Fibroblast of skin of back (primary cell): ENCODE measurements around the gene INHBC.
"Not testable (repeated sequence)": the region's sequence is repeated elsewhere in the genome, so short reads cannot be mapped to it uniquely, and the experiment has no call there.

Experiments used
- DNase-seq: peaks from one replicate; pipeline ENCODE4 v3.0.0-alpha.2; 2013

The INHBC gene

GRCh38 chr12:57487597-57488401 is 53.2 kb downstream of the INHBC start, which contains the start of gene MARS1:
Gene MARS1 (plus strand): TSS chr12:57488068. CDS start chr12:57488091, 23 bp downstream.
- peak; percentile 98 for DNase-seq

DNA sequence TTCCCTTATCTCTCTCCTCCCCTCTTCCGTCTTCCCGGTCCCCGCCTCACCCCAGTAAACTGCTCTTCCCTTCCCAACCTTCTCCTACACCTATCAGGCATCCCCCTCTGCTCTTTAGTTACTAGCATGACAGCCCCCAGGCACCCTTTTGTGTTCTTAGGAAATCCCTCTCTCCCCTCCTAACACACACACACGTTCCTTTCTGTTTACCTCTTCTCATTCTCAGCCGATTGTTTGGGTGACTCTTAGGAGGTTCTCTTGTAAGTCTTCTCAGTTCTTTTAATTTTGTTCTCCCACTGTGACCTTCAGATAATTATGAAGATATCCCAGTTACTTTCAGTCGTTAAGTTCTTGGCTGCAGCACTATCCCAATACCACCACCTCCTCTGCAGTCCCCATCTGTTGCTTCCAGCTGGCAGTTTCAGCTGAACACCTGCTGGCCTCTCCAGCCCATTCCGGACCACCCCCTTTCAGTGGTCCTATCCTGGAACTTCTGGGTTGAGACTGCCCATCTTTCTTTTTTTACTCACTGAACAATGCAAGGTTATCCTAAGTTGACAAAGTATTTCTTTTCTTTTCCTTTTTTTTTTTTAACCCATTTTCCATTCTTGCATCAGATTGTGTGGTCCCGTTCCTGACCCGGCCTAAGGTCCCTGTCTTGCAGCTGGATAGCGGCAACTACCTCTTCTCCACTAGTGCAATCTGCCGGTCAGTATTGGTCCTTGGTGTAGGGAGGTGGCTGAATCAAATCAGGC is 54.0 kb downstream of the INHBC start:
- no peak for DNase-seq

- no peak for DNase-seq
Measured at GRCh38 chr12:57489157-57489641, 54.6 kb downstream of the INHBC start.

DNA sequence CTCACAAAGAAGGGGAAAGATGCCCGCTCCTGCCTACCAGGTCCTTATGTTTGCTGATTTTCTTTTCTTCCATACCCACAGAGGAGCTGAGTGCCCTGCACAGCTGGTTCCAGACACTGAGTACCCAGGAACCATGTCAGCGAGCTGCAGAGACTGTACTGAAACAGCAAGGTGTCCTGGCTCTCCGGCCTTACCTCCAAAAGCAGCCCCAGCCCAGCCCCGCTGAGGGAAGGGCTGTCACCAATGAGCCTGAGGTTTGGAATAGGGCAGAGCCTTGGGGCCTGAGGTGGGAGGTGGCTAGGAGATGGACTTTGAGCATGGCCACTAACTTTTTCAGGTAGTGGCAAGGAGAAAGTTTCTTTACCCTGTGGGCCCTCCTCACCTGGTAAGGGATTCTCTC is 55.5 kb downstream of the INHBC start:
- no peak for DNase-seq

DNA sequence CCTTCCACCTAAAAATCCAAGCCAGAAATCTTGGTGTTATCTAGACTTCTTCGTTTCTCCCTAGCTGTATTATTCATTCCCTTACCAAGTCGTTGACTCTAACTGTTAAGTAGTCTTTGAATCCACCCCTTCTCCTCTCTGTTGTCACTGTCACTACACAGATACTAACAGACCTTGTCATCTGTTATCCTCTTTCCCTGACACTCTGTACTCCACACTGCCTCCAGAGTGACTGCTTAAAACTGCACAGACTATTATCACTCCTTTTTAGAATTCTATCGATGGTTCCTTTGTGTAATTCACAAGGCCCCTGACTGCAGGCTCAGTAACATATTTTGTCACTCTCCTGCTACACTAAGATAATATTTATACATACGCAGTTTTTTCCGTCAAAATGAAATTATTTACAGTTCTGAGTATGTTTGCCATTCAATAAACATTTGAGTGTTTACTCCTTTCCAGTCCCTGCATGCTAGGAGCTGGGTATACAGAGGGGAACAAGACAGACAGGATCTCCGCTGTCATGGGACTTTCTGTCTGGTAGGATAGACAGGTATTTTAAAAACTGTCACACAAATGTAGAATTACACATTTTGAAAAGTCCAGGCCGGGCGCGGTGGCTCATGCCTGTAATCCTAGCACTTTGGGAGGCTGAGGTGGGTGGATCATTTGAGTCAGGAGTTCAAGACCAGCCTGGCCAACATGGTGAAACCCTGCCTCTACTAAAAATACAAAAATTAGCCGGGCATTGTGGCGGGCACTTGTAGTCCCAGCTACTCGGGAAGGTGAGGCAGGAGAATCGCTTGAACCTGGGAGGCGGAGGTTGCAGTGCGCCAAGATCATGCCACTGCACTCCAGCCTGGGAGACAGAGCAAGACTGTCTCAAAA is 57.1 kb downstream of the INHBC start:
- peak; percentile 29 for DNase-seq

DNA sequence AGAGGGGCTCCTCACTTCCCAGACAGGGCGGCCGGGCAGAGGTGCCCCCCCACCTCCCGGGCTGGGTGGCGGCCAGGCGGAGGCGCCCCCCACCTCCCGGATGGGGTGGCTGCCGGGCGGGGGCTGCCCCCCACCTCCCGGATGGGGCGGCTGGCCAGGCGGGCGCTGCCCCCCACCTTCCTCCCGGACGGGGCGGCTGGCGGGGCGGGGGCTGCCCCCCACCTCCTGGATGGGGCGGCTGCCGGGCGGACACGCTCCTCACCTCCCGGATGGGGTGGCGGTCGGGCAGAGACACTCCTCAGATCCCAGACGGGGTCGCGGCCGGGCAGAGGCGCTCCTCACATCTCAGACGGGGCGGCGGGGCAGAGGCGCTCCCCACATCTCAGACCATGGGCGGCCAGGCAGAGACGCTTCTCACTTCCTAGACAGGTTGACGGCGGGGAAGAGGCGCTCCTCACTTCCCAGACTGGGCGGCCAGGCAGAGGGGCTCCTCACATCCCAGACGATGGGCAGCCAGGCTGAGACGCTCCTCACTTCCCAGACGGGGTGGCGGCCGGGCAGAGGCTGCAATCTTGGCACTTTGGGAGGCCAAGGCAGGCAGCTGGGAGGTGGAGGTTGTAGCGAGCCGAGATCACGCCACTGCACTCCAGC is 60.6 kb downstream of the INHBC start:
- DNase-seq = not testable (repeated sequence)

DNA sequence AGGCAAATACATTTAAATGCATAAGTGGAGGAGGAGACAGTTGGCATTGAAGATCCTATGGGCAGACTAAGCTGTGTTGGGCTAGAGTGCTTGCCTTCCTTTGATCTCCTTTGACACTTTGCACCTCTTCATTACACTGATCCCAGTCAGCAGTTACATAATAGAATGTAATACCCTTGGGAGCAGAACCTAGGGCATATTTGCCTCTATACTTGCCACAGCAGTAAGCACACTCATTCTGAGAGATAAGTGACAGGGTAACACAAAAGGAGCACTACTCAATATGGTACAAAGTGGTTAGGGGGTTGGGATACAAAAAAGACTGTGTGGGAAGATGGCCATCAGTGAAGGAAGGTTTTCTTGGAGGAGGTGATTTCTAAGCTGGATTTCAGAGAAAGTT is 62.2 kb downstream of the INHBC start:
- no peak for DNase-seq

DNA sequence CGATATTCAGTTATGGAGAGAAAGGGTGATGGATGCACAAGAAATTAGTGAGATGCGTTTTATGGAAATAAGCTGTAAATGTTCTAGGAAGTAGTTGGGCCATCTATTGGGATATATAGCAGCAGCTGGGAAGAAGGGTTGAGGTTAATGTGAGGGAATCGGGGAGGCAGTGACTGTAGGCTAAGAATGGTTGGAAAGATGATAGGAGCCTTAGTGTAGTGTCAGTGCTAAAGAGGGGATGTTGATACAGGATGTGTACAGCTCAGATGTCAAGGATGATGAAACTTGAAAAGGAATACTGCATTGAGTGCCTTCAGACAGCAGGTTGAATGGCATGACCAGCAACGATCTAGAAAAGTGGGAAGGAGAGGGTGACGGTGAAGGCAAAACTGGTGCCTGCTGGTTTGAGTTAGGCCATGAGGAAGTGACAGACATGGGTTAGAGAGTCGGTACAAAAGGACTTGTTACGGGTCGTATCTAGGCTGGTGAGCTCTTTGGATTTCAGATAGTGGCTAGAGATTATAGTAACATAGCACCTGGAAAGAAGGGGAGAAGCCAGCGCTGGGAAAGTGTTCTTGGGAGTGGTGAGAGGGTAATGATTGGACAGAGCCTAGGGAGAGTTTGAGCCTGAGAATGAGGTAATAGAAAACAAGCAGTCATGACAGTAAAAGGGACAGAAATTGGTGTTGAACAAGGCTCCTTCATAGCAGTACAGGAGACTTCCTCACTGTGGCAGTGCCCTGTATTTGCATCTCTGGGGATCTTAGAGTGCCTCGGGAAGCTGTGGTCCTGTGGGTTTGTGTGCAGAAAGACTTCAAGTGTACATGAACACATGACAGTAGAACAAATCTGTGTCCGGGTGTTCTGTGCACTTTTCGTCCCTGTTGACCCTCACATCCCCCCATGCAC is 62.9 kb downstream of the INHBC start:
- DNase-seq = no peak

- DNase-seq = no peak
Measured at GRCh38 chr12:57498132-57498502, 63.5 kb downstream of the INHBC start.

DNA sequence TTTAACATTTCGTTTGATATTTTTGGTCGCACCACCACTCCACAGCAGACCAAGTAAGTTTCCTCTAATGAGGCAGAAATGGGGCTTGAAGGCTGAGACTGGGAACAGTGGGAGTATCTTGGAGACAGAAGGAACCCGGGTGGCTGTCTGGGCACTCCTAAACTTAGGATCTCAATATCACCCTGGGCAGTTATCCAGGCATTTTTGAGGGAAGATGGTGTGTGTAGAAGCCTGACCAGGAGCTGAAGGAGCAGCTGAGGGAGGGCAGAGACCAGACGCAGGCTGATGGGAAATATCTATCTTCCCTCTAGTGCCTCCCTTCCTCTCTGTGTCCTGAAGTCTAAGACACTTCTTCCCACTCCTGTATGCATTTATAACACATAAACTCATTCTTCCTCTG is 64.0 kb downstream of the INHBC start:
- no peak for DNase-seq

DNA sequence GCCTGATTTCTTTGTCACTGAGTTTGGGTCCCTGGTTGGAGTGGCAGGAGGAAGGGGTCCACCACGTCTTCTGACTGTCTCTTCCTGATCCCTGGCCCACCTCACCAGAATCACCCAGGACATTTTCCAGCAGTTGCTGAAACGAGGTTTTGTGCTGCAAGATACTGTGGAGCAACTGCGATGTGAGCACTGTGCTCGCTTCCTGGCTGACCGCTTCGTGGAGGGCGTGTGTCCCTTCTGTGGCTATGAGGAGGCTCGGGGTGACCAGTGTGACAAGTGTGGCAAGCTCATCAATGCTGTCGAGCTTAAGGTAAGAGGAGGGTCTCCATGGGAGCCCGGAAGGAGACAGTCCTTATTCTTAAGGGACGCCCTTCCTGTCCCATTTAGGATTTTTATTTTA is 65.6 kb downstream of the INHBC start:
- no peak for DNase-seq
